Astrocyte of the cerebellum (primary cell): ENCODE measurements around the gene BMP4.

Experiments
- DNase-seq: peaks from one replicate; pipeline ENCODE4 v3.0.0-alpha.2; 2011; ENCODE audit warnings: low read depth
- H3K4me3 ChIP-seq: 2 replicates; pipeline ENCODE4 v1.5.1; 2011; ENCODE audit warnings: mild to moderate bottlenecking, low read depth, low read length, moderate library complexity
- in situ Hi-C: cut with HindIII; loops from 2 replicates; pipeline ENCODE4 v1.10.0; 2017; ENCODE audit warnings: low sequenced_read_pairs
- TF ChIP-seq, protein P1 (sequence below): IDR thresholded peaks from 2 replicates; pipeline ENCODE4 v1.5.1; 2012; ENCODE audit warnings: low read length, low read depth, moderate library complexity, mild to moderate bottlenecking; ENCODE audit errors: missing control alignments

The BMP4 gene

DNA sequence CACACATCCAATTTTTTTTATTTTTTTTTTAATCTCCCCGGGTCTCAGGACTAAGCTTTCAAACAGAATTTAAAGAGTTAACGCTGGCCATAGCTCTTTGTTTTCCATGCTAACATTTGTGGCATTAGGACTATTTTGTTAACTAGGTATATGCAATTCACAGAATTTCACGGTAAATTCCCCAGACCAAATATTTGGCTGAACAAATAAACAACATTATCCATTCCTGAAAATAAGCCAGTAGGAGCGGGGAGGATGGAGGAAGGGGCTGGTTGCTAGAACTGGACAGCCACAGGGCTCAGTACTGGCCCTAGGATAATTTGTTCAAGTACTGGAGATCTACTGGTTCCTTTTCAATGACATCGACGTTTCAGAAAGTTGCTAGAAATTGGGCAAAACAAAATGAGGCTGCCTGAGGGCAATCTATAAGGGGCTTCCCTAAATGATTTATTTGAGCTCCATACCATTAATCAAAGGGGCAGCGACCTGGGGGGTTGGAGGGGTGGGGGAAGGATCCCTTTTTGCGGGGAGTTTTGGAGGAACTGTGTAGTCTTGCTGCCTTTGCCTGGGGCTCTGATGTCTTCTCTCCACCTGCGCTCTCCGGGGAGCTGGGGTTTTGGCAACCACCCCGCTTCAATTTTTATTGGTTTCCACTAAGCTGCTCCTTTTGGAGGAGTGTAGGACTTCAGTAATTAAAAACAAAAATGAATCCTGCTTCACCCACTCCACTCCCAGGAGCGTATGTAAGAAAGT is 9.0 kb downstream of the BMP4 start:
- DNase-seq = peak; percentile 87

DNA sequence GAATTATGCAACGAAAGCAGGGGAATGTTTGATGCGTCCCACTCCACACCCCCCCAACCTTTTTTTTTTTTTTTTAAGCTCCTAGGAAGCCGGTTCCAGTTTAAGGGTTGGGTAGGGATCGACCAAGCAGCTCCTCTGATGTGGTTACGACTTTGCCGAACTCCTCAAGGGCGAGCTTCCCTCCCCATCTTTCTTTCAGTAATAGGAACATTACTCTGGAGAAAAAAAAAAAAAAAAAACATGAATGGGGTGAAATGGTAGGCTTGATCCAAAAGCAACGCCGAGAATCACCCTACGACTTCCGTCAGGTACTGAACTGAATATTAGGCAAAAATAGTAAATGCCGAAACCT is 9.6 kb downstream of the BMP4 start:
- DNase-seq = peak; percentile 47
- in situ Hi-C loops = no loop called here
- TF ChIP-seq, protein P1, sequence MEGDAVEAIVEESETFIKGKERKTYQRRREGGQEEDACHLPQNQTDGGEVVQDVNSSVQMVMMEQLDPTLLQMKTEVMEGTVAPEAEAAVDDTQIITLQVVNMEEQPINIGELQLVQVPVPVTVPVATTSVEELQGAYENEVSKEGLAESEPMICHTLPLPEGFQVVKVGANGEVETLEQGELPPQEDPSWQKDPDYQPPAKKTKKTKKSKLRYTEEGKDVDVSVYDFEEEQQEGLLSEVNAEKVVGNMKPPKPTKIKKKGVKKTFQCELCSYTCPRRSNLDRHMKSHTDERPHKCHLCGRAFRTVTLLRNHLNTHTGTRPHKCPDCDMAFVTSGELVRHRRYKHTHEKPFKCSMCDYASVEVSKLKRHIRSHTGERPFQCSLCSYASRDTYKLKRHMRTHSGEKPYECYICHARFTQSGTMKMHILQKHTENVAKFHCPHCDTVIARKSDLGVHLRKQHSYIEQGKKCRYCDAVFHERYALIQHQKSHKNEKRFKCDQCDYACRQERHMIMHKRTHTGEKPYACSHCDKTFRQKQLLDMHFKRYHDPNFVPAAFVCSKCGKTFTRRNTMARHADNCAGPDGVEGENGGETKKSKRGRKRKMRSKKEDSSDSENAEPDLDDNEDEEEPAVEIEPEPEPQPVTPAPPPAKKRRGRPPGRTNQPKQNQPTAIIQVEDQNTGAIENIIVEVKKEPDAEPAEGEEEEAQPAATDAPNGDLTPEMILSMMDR = no peak
- H3K4me3 ChIP-seq = peak overlapping the region; percentile 31

More for the DNA sequence above, 9.0 kb downstream of the BMP4 start:
- in situ Hi-C loops = no loop called here
- TF ChIP-seq, protein P1 = no peak
- H3K4me3 ChIP-seq = no peak overlapping the region

DNA sequence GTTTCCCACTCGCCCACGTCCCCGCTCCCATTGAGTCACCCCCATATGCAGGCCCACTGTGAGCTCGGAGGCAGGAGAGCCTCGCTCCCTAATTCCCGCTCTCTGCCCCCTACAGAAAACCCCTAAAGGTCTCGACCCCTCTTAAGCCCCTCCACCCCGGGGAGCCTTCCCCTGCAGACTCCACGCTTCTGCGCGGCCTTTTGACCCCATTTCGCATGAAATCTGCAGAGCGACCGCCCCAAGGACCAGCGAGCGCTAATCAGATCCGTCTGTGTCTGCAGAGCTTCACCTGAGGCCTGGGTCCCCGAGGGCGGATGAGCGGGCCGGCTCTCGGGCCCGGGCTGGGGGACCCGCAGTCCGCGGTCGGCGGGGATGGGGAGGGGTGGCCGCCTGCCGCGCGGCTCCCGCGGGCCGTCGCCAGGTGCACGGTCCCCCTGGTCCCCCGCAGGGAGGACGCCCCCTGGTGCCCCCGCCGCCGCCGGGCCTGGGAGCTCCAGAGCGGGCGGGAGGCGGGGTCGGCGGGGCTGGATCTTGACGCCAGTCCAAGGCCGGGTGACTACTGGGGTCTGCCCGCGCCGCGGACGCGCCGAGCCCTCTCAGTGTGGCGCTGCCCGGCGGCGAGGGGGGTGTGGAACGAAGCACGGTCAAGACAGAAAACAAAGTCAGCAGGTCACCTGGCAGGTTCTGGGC is 10.1 kb downstream of the BMP4 start:
- TF ChIP-seq, protein P1 = no peak
- no peak for DNase-seq
- in situ Hi-C loops = no loop called here
- peak overlapping the region; percentile 31 for H3K4me3 ChIP-seq

DNA sequence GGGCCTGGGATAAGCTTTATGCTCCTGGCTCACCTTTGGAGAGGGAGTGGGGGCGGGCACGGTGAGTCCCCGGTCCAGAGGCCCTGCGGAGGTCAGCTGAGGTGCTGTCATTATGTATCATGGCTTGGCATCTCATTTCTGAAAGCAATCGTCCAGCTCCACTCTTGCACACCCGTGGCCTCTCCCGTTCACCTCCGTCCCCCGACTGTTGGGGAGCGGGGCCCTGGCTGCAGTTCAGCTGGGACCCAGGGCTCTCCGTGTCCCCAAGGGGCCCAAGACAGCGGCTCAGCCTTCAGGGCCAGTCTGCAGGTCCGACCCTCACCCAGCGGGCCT is 10.6 kb downstream of the BMP4 start:
- no peak overlapping the region for H3K4me3 ChIP-seq
- in situ Hi-C loops = no loop called here
- TF ChIP-seq, protein P1 = no peak
- no peak for DNase-seq

DNA sequence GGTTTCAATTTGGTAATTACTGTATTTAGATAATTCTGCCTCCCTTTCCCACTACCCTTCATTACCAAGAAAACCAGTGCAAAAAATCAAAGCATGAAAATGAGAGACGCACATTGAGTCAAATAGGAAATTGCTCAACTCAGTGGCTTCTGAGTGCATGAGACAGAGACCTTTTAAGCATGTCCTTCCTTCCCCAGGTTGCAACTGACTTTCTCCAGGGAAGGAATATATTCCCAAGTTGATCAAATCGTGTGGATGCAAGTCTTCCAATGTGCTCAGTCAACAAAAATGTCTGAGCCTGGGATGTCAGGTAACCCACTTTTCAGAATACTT is 12.9 kb downstream of the BMP4 start:
- TF ChIP-seq, protein P1 = no peak
- H3K4me3 ChIP-seq = no peak overlapping the region
- in situ Hi-C loops = no loop called here
- DNase-seq = no peak

DNA sequence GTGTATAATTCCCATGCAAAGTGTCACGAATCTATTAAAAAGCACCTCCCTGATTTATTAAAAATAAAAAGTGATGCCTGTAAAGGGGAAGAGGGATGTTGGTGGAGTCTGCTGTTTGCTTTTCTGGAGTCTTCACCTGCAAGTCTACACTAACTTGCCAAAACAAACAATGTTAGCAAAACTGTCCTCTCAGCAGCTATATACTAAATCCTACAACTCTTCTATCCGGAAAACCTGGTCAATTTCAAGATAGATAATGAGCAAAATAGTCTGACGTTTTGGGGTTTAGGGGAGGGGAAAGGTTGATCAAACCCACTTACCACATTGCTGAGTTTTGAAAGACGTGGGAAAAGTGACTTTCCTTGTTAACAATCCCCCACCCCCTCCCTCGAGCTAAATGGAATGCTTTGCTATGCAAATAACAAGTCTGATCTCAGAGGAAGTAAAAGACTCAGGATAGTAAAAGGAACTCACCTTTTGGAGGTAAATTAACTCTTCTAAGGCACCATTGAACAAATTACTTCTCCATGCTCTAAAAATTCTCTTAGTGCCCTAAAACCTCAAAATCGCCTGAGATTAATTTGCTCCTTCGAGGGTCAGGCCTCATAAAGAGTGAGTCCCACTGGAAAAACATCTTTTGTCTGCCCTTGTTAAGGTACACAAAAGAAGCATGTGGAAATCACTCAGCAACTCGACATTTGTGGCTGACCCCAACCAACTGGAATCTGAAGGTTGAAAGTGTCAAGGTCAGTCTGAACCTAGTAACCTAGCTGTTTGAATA is 13.5 kb downstream of the BMP4 start:
- no peak overlapping the region for H3K4me3 ChIP-seq
- no peak for DNase-seq
- in situ Hi-C loops = no loop called here
- TF ChIP-seq, protein P1 = no peak
